Endodermal cell (in vitro differentiated cells): ENCODE measurements around the gene SH3GL1. TPM values are rescaled to one million over a fixed set of nuclear protein-coding genes. Genes with fewer than 3 reads are reported as not detected.

ENCODE experiments used
- DNase-seq: peaks from one replicate; pipeline ENCODE4 v3.0.0-alpha.2; 2017
- H3K27ac ChIP-seq: 2 replicates; pipeline ENCODE4 v1.5.1; 2013; ENCODE audit warnings: mild to moderate bottlenecking, low read depth, low read length, moderate library complexity
- H3K27me3 ChIP-seq: 2 replicates; pipeline ENCODE4 v1.6.1; 2013; ENCODE audit warnings: mild to moderate bottlenecking, low read length, moderate library complexity; ENCODE audit not compliant: insufficient read depth, control insufficient read depth, poor library complexity, severe bottlenecking
- H3K36me3 ChIP-seq: 2 replicates; pipeline ENCODE4 v1.7.0; 2013; ENCODE audit warnings: mild to moderate bottlenecking, low read length, moderate library complexity; ENCODE audit not compliant: control insufficient read depth, insufficient read depth
- H3K4me1 ChIP-seq: one replicate; pipeline ENCODE4 v1.7.0; 2013; ENCODE audit warnings: low read length; ENCODE audit not compliant: control insufficient read depth, insufficient read depth
- H3K4me3 ChIP-seq: 2 replicates; pipeline ENCODE4 v1.5.1; 2013; ENCODE audit warnings: mild to moderate bottlenecking, low read length, moderate library complexity
- H3K9ac ChIP-seq: 2 replicates; pipeline ENCODE4 v1.6.1; 2013; ENCODE audit warnings: mild to moderate bottlenecking, low read length, moderate library complexity; ENCODE audit not compliant: poor library complexity, severe bottlenecking; ENCODE audit errors: extremely low read depth
- H3K9me3 ChIP-seq: 2 replicates; pipeline ENCODE4 v1.6.1; 2013; ENCODE audit warnings: mild to moderate bottlenecking, low read length, moderate library complexity; ENCODE audit not compliant: control insufficient read depth
- H3K27ac Mint-ChIP-seq: 2 replicates; pipeline ENCODE4 v1.8.0; 2020; ENCODE audit warnings: mixed read lengths
- H3K27me3 Mint-ChIP-seq: 2 replicates; pipeline ENCODE4 v1.8.0; 2021; ENCODE audit warnings: mild to moderate bottlenecking, mixed read lengths; ENCODE audit not compliant: insufficient read depth
- H3K36me3 Mint-ChIP-seq: 2 replicates; pipeline ENCODE4 v1.8.0; 2020; ENCODE audit warnings: low read depth, mixed read lengths
- H3K4me1 Mint-ChIP-seq: 2 replicates; pipeline ENCODE4 v1.8.0; 2020; ENCODE audit warnings: mixed read lengths
- H3K4me3 Mint-ChIP-seq: 2 replicates; pipeline ENCODE4 v1.8.0; 2020; ENCODE audit warnings: mild to moderate bottlenecking, moderate library complexity, mixed read lengths
- H3K9me3 Mint-ChIP-seq: 2 replicates; pipeline ENCODE4 v1.8.0; 2020; ENCODE audit warnings: mild to moderate bottlenecking, mixed read lengths
- WGBS, 2 experiments: methylation state at CpG; one replicate each; pipeline versions ENCODE4 v1.1.5 to v1.1.7; 2013; ENCODE audit warnings: missing lambda C conversion rate in 2 of 2, mixed read lengths in 1 of 2; ENCODE audit not compliant: insufficient coverage in 1 of 2, insufficient read length in 1 of 2; 5-methylcytosine and 5-hydroxymethylcytosine counted together
- total RNA-seq, 2 donors: library from RNA; stranded (reverse); fragmentation: NEBNext Ultra II Directional in 1 of 2; extraction: Animal tissue kit (Norgen Biotek cat#: 25700) in 1 of 2; gene quantifications; 2 replicates in 1 of 2; 3 replicates in 1 of 2; pipeline ENCODE4 v1.2.1, GENCODE V29; 2021
- TF ChIP-seq, protein P1 (sequence below): fragments of 200-600 bp; sonication (generic); conservative IDR thresholded peaks from 2 replicates; pipeline ENCODE4 v1.5.0; 2021; ENCODE audit warnings: antibody characterized with exemption, mild to moderate bottlenecking

SH3GL1 gene
- total RNA-seq, 2 donors from 2014 or later: 76.8 to 77.0 TPM

DNA sequence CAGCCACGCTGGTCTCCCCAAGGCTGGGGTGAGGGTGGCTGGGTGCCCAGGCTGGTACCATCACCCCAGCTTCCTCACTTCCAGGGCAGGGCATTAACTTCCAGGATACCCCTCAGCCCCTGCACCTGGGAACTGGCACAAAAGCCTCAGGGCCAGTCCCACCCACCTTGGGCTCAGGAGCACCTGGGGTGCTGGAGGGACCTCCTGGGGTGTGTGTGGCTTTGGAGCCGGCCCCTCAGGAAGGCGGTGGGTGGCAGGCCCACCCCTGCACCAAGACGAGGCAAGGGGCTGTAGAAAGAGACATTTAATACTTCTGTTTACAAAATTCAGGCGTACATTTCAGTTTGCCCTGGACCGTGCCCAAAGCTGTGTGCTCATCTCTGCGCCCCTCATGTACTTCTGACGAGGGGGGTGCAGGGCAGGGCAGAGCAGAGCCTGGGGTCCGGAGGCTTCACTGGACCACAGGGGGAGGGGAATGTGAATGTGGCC is 40.2 kb downstream of the SH3GL1 start:
- no peaks in the 10 kb centered on the region for H3K27me3 ChIP-seq
- Mint-ChIP-seq H3K9me3 (no peaks in the 10 kb centered on the region), H3K36me3 (peaks cover 26% of the 10 kb centered on the region), H3K27me3 (no peaks in the 10 kb centered on the region), H3K27ac (peak overlapping the region; percentile 77), H3K4me3 (no peak overlapping the region), H3K4me1 (peaks cover 7% of the 10 kb centered on the region)
- peak overlapping the region; percentile 72 for H3K27ac ChIP-seq
- H3K4me1 ChIP-seq: peaks cover 3% of the 10 kb centered on the region
- H3K9me3 ChIP-seq: no peaks in the 10 kb centered on the region
- DNase-seq: no peak
- H3K9ac ChIP-seq: no peak overlapping the region
- TF ChIP-seq, protein P1, sequence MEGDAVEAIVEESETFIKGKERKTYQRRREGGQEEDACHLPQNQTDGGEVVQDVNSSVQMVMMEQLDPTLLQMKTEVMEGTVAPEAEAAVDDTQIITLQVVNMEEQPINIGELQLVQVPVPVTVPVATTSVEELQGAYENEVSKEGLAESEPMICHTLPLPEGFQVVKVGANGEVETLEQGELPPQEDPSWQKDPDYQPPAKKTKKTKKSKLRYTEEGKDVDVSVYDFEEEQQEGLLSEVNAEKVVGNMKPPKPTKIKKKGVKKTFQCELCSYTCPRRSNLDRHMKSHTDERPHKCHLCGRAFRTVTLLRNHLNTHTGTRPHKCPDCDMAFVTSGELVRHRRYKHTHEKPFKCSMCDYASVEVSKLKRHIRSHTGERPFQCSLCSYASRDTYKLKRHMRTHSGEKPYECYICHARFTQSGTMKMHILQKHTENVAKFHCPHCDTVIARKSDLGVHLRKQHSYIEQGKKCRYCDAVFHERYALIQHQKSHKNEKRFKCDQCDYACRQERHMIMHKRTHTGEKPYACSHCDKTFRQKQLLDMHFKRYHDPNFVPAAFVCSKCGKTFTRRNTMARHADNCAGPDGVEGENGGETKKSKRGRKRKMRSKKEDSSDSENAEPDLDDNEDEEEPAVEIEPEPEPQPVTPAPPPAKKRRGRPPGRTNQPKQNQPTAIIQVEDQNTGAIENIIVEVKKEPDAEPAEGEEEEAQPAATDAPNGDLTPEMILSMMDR: no peak
- WGBS, 2 experiments: 94 to 100% methylated on average over 5 to 9 of the region's 9 CpGs
- H3K36me3 ChIP-seq: peaks cover 23% of the 10 kb centered on the region
- no peak overlapping the region for H3K4me3 ChIP-seq

- H3K4me3 Mint-ChIP-seq: no peak overlapping the region
- 92 to 96% methylated on average over 10 to 13 of the region's 13 CpGs for WGBS, 2 experiments
- peaks cover 23% of the 10 kb centered on the region for H3K36me3 Mint-ChIP-seq
- Histone ChIP-seq H3K9ac (no peak overlapping the region), H3K36me3 (peaks cover 22% of the 10 kb centered on the region), H3K9me3 (no peaks in the 10 kb centered on the region), H3K27me3 (no peaks in the 10 kb centered on the region), H3K4me1 (peaks cover 3% of the 10 kb centered on the region), H3K27ac (no peak overlapping the region), H3K4me3 (no peak overlapping the region)
- H3K27me3 Mint-ChIP-seq: no peaks in the 10 kb centered on the region
- peaks cover 7% of the 10 kb centered on the region for H3K4me1 Mint-ChIP-seq
- H3K27ac Mint-ChIP-seq: no peak overlapping the region
- no peaks in the 10 kb centered on the region for H3K9me3 Mint-ChIP-seq
- TF ChIP-seq, protein P1: no peak
- peak; percentile 42 for DNase-seq
Observed at GRCh38 chr19:4359627-4360000, 40.7 kb downstream of the SH3GL1 start.

DNA sequence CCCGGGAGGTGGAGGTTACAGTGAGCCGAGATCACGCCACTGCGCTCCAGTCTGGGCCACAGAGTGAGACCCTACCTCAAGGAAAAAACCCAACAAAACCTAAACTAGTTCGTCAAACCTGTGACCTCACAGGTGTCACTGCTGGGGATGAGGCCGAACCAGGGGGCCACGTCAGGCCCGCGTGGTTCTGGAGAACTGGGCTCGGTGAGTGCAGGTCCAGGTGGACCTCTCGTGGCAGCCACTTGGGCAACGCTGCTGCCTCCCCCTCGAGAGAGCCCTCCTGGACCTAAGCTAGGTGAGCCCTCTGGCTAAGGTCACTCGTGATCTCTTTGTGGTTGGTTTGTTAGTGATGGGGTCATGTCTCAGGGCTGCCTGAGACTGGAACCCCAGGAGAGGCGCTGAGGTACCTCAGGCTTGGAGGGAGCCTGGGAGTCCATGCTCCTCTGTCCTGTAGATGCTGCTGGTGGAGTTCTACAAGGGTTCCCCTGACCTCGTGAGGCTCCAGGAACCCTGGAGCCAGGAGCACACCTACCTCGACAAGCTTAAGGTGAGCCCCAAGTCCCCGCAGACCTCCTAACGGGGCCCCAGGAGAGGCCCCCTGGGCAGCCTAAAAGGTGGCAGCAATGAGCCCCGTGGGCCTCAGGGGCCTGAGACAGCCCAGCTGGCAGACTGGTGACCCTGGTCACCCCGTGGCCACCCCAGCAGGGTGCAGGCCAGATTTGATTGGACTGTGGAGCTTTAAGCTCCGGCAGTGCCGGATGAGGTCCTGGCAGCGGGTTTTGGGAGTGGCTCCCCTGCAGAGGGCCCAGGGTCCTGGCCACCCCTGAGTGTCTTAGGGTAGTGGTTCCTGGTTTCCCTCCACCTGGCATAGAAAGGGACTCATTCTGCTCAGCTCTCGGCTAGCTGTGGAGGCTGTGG is 41.4 kb downstream of the SH3GL1 start:
- peaks cover 23% of the 10 kb centered on the region for H3K36me3 Mint-ChIP-seq
- H3K9me3 Mint-ChIP-seq: no peaks in the 10 kb centered on the region
- Histone ChIP-seq H3K4me1 (peaks cover 3% of the 10 kb centered on the region), H3K4me3 (no peak overlapping the region), H3K9me3 (no peaks in the 10 kb centered on the region), H3K27me3 (no peaks in the 10 kb centered on the region), H3K36me3 (peaks cover 29% of the 10 kb centered on the region), H3K9ac (no peak overlapping the region), H3K27ac (no peak overlapping the region)
- no peak overlapping the region for H3K4me3 Mint-ChIP-seq
- 93 to 98% methylated on average over 14 to 25 of the region's 25 CpGs for WGBS, 2 experiments
- H3K27me3 Mint-ChIP-seq: no peaks in the 10 kb centered on the region
- H3K4me1 Mint-ChIP-seq: peaks cover 7% of the 10 kb centered on the region
- peak; percentile 45 for DNase-seq
- TF ChIP-seq, protein P1: no peak
- peak overlapping the region; percentile 72 for H3K27ac Mint-ChIP-seq
